ENCODE results near the gene DLK1.

The DLK1 gene

DNA sequence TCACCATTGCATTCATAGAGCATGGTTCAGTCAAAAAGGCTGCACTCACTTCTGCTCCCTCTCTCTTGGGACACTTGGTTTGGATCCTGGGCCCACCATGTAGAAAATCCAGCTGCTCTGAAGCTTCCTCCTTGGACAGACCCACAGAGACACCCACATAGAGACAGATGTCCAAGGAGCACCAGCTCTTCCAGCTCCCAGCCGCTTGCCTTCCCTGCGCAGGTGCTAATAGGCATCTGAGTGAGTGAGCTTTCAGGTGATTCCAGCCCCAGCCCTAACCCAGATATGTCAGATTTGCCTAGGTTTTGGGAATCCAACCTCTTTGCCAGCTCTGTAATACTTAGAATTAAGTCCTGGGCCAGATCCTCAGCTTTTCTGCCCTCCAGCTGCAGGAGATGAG is 38.6 kb downstream of the DLK1 start:
- no peak for DNase-seq

DNA sequence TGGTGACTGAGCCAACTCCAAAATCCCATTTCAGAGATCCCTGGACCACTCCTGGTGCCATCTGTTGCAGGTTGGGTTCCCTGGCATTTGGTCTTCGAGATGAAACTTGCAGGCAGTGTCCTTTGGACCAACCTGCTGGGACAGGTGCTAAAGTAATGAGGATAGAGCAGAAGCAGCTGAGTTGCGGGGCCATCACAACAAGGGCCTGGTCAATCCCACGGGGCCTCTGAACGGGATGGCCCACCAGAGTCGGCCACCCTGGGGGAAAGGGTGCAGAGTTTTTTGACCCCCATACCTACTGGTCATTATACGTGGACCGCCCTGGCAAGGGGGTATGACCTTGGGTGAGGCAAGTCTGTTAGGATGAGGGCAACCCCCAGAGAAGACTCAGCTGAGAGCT is 39.3 kb downstream of the DLK1 start:
- no peak for DNase-seq

DNA sequence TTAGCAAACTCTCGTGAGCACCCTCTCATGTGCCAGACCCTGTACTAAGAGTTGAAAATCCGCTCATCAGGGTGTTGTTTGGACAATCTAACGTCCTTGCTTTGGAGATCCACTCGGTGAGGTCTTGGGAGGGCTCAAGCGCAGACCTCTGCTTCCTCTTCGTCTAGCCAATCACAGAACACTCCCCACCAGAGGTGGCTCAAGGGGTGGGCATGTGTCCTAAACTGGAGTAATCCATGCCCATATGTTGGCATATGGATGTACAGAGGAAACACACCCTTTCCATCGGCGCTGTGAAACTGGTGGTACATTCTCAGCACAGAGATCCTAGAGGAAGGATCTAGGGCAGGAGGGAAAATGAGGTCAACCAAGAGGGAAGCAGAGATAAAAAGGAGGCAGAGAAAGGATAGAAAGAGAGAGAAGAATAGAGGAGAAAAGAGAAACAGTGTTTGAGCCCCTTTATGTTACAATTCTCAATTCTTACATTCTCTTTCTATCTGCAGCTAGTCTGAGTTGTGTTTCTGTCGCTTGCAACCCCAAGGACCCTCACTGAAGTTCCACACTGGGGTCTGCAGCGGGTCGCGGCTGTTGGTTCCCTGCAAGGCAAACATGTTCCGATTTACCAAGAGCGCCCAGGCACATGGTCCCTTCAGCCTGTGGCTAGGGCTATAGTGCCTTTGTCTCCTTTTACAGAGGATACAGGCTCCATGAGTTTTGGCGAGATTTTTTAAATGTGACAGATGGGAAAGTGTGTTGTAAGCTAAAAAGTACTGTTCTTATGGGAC is 40.5 kb downstream of the DLK1 start:
- no peak for DNase-seq

DNA sequence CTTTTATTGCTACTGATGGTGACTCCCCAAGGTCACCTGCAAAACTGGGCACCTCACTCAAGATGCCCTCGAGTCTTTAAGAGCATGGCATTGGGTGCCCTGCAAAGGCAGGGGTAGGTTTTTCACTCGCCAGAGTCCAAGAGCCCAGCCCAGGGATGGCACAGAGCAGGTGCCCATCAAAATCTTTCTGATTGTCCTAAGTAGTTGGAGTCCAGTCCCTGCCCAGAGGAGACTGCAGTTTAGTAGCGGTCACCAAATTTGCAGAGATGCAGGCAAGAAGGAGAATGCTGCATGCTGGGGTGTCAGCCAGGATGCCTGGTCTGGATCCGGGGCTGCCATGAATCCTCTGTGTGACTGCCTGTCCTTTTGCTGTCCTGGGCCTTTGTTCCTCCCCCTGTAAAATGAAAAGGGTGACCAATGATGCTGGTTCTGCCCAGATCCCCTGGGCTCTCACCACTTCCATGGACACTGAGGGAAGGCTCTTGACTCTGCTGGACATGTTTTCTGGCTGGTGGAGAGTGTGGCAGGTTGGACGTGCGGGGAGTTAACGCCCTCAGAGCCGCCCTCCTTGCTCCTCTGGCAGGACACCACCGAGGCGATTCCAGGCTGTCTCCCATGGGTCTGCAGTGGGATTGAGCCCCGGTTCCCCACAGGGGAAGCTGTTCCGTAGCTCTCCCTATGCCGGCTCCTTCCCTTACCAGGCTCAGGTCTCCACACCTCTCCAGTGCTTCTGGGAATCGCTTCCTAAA is 41.3 kb downstream of the DLK1 start:
- no peak for DNase-seq

DNA sequence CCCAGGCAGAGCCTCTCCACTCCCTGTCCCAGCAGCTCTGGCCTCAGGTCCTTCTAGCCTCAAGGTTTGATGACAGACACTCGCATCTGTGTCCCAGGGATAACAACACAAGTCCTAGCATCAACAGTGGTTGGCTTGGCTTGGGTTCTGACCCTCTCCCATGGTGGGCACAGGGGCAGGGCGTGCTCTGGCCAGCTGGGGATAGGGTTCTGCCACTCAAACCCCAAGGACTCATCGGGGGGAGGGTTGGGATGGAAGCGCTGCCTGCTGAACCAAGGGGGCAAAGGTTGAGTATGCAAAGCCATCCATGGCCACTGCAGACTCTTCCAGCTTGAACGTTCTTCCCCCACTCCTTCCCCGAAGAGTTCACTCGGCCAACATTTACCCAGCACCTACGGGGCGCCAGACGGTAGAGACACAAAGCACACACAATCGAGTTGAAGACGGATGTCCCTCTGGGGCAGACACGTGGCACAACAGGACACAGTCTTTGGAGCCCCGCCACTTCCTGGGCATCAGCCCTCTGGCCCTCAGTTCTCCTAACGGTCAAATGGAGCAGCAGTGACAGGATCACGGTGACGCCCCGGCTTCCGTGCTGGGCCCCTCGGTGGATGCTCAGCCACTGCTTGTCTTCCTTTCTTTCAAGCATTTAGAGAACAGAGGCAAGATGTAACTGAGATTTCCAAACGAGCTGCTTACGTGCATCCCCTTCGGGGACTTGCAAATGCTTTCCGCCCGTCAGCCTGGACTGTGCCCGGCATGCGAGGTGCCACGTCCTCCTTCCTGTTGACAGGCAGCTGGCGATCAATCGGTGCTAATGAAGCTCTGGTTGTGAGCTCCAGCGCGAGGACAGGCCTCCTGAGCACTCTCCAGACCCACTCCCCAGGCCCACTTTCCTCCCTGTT is 42.6 kb downstream of the DLK1 start:
- DNase-seq: no peak

DNA sequence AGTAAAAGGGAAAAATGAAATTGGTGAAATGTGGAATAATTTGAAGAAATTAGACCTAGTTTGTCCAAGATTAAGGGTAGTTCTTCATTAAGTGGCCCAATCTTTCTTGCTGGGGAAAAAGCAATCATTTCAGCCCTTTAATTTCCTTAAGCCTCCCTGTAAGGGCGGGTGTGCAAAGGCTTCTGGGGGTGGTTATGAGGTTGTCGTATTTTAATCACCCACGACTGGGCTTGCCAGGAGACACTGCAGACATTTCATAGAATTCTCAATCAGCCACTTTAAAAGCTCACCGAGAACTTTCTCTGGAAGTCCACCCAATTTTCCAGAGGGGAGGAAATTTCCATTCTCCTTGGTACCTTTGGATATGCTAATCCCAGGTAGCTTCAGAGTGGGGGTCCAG is 43.4 kb downstream of the DLK1 start:
- no peak for DNase-seq

DNA sequence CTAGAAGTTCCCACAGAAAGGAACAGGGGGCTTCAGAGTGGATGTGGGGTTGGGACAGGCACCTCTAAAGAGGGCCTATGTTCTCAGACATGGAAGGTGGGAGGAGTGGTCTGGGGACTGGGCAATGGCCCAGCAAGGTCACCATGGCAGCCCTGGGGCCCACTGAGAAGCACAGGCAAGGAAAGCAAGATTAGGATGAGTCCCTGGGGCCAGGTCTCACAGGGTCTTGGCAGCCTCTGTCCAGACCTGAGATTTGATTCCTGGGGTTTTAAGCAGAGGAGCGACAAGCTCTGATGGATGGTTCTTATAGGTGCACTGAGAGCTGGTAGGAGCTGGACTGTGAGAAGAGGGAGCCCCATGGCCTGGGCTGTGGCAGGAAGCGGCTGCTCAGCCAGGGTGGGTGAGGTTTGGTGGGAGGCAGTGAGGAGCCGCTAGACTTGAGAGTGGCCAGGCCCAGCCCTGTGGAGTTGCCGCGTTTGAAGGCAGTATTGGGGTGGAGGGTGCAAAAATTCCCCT is 44.0 kb downstream of the DLK1 start:
- no peak for DNase-seq

DNA sequence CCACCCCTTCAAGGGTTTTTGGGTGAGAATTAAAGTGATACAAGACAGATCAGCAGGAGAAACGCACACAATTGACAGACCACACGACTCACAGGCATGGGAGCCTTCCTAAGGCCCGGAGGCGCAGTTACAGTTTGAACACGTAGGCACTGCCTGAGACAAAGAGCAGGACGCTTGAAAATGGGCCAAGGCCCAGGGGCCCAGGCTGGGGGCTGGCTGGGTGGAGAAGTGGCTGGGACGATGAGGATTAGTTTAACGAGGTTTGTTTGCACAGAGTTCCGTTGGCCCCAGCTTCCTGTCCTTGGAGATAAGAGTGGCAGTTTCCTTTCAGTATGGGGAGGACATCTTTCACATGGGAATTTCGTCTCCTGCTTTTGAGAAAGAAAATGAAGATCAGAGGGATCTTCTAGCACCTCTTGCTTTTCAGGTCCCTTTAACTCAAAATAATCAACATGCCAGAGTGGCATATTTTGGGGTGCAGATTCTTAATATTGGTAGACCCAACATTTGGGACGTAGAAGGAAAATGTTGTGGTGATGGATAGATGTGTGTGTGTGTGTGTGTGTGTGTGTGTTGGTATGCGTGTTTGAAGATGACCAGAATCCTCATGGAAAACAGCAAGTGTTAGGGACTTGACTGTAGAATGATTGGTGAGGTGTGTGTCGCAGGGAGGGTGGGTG is 44.6 kb downstream of the DLK1 start:
- no peak for DNase-seq

DNA sequence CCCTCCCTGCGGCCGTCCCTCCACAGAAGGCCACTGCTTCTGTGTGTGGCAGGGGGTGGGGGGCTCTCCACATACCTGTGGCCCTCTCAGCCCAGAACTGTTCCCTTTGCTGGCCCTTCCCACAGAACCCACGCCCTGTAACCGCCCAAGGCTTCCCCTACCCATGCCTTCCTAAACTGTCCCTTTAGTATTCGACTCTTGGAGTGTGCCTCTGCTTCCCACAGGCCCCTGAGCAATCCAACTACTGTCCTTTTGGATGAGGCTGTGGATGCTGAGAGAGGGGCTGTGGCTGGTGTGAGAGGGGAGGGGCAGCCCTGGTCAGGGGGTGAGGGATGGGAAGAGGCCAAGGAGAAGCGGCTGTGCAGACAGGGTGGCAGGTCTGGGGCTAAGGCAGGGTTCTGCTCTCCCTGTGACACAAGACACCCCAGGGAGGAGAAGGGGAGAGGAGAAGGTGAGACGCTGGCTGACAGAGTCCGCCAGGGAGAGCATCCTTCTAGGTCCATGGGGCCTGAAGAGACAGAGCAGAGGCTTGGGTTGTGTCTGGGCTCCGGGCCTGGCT is 46.0 kb downstream of the DLK1 start:
- DNase-seq: no peak

DNA sequence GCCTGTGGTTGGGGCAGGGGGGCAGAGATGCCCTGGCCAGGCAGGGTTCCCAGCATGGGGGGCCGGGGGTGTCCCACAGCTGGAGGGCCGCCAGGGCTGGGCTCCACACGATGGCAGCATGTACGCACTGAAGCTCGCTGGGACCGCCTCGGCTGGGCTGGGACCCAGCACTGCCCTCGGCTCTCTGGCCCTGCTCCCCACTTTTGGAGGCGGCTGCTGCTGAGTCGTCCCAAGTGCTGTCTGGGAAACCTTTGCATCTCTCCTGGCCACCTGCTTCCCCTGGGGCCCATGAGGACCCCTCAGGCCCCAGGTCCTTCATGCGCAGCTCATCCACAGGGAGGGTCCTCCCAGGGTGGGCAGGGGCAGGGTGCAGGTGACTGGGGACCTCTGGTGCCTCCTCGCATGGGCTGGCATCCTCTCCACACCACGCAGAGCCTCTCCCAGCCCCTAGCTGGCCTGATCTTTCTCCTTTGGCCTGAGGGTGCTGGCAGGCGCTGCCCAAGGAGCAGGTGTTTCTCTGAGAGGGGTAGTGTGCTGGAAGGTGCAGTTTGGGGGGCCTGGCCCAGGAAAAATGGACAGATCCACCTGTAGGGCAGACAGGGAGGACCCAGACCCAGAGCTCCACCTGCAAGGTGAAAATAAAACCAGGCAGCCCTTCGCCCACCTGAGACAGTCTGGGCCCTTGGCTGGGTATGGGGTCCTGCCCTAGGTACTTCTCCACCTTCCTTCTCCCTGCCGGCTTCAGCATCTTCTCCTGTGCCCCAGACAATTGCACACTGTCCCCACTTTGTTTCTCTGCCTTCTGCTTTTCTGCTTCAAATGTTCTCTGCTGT is 46.9 kb downstream of the DLK1 start:
- no peak for DNase-seq

DNA sequence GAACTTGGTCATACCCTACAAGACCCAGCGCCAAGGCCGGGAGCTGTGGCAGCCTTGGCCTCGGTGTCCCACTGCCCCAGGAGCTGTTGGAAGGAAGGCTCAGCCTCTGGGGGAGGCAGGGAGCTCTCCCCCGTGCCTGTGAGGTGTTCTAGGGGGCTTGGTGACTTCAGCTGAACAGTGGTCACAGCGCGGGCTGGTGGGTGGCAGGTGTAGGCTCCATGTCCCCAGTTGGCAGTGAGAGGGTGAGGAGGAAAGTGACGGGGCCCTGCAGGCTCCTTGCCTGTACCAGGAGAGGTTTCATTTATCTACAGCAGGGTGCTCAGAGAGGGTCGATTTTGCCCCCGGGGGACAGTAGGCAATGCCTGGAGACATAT is 47.5 kb downstream of the DLK1 start:
- DNase-seq: no peak

DNA sequence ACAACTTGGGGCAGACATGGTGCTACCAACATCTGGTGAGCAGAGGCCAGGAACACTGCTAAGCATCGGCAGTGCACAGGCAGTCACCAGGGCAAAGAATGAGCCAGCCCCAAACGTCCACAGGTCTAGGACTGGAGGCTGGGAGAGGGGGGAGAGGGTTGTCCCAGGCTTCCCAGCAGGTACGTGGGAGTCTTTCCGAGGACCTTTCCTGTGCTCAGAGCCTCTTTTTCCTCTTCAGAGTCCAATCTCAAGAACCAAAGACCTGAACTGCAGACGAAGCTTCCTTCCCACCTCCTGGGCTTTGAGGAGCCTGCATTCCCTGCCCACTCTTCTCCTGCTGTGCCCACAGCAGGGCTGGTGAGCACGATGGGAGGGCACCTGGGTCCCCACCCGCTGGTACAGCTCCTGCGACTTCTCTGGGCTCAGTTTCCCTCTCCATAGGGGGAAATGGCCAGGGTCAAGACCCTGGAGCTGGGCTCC is 48.7 kb downstream of the DLK1 start:
- DNase-seq: no peak

DNA sequence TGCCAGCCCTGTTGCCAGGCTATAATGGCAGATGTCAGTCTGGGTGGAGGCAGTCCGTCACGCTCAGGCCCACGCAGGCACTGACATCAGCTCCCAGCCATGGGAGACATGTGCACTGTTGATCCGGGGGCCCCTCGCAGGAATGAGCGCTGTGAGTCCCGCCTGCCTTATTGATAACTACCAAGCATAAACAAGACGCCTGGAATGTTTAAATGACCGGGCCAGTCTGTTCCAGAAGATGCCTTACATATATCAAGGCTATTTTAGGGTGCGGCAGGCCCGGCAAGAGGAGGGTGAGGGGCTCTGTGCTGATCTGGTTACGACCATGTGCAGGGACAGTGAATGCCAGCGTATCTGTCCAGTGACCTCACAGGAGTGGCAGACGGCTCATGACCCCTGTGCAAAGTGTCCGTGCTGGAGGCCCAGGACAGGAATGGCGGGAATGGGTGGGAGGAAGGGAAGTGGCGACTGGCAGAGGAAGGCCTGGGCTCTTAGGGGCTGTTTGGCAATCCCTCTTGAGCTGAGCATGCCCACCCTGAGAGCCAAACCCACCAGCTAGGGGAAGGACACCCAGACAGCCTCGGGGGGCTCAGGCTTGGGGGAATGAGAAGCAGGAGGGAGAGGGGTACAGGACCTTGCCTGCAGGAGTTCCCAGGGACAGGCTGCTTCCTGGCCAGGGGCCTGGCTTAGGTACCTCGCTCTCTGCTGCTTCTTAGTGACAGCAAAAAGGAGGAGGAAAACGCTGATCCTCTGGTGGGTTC is 49.3 kb downstream of the DLK1 start:
- no peak for DNase-seq

DNA sequence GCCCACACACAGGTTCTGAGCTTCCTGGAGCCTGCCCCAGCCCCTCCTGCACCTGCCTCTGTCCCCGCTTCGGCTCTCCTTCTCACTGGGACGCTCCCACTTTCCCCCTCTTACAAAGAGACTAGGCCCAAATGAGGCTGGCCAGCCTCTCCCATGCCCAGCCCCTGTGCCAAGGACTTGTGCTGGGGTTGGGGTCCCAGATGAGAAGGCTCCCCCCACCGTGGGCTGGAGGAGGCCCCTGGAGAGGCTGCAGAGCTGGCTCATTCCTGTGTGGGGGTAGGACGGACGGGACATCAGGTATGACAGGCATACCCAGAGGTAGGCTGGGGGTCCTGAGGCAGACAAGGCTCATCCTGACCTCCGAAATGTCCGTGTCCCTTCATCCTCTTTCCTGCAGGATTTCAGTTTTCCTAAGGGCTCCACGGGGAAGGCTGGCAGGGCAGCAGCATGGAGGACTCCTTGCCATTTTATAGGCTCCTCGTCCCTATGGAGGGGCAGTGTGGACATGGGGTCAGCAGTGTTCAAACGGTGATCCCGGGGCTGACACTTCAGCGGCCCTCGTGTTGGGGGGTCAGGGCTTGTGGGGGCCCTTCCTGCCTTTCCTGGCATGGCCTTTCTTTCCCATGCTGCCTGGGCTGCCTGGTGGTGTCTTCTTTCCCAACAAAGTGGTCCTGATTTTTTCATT is 50.1 kb downstream of the DLK1 start:
- DNase-seq: no peak

DNA sequence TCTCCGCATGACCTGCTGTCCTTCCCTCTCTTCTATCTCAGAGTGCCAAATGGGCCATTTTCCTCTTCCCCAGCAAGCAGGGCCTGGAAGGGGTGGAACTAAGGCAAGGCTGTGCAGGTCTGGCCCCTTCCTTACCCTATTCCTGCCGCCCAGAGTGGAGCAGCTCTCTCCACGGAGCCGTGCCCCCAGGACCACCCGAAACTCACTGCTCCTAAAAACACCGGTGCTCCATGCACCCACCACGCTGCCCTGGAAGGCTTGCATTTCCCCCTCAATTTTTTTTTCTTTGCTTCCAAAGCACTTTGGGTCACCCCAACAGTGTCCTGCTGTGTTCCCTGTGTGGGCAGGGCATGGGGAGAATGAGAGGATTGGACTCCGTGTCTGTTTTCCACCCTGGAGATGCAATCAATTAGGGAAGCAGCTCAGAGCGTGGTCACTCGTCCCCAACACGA is 50.7 kb downstream of the DLK1 start:
- no peak for DNase-seq

DNA sequence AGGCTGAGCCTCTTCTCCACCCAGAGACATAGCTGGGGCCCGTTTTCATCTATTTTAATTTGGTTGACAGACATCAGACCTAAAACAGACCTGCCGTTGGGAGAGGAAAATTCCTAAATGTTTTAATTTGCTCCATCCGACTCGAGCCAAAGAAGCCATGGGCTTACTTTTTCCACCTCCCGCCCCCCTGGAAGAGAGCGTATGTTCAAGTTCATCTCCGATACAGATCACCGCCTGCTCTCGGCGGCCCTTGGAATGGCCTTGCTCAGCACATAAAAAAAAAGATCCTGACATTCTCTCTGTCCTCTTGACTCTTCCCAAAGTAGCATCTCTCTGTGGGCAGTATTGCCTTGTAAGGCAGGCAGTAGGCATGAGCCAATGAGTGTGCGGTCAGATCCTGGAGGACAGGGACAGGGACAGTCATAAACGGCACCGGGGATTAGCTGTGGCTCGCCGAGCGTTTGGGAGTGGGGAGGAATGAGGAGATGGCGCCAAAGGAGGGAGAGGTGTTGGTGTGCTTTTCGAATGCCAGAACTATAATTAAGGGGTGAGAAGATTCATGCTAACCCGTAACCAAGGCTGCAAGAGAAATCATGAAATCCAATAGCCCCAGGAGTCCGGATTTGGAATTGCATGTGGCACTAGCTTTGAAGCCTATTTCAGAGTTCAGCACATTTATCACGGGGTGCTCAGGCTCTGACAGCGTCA is 51.3 kb downstream of the DLK1 start:
- DNase-seq: no peak

DNA sequence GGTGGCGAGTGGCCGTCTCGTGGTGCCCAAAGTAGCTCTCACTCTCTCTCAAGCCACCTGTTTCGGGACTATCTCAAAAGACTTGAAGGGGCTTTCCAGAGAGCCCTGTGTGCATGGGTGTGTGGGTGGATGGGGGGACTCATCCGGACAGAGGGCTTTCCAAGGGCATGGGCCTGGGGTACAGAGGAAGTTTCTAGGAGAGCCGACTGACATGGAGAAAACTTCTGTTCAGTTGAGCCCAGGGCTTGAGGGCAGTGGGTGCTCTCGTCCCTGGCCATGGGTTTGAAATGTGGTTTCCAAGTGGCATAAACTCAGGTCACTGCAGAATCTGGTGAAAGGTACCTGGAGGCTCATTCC is 51.8 kb downstream of the DLK1 start:
- DNase-seq: no peak

DNA sequence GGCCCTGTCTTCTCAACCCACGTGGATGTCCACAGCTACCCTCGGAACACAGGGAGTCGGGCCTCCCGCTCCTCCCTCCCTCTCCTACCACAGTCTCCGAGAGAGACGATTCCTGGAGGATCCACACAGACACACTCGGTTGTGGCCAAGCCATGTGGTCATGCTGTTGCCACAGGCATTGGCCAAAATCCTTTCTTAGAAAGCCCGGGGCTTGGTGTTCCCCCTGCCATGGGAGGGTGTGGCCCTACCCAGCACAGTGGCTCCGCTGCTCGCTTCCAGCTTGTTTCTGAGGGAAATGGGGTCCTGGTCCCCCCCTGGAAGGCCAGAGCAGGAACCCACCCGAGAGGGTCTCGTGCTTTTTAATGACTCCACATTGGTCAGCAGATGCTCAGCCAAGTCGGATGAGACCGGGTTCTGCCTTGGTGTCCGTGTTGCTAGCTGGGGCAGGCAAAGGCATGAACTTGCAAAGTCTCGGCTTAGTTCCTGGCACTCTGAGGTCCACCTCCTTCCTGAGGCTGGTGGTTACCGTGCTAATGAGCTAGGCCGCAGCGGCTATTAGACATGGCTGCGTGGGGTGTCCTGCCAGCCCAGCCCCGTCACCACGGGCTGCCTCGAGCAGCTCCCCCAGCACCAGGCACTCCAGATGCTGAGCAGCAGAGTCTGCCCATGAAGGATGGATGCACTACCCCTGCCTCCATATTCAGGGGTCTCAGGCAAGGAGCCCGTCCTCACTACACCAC is 52.4 kb downstream of the DLK1 start:
- no peak for DNase-seq

DNA sequence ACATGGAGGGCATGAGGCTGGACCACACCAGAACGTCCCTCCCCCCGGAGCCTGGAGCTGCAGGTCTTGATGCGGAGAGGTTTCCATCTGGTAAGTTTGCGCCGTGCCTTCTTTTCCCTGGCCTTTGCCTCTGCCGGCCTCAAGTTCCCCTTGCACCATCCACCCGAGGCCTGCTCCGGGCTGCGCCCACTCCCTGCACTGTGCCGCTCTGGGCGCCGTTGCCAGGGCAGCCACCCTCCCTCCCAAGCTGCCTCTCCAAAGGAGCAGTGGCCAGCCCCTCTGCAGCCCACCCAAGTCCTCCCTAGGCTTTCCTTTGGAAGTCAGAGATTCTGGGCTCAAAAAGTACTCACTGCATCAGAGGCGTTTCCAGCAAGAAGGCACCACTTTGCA is 53.0 kb downstream of the DLK1 start:
- DNase-seq: no peak
